GM13977 (cell line): ENCODE data around the gene GALNTL6.
A peak's percentile ranks its signal among the peaks of the same experiment; 100 is the strongest.
"Not testable (repeated sequence)": the region's sequence is repeated elsewhere in the genome, so short reads cannot be mapped to it uniquely, and the experiment has no call there.

ENCODE experiments used
- DNase-seq: peaks from one replicate; pipeline ENCODE4 v3.0.0; 2012; ENCODE audit warnings: low spot score
- in situ Hi-C: fragments of 300-500 bp; cut with MboI; formaldehyde crosslinking; loops from one replicate; pipeline ENCODE4 v1.12.0; 2022; ENCODE audit warnings: low sequenced_read_pairs, low pct_unique_long_range_greater_than_20kb, mixed read lengths, inconsistent platforms; ENCODE audit not compliant: unreplicated experiment
- TF ChIP-seq, protein P1 (sequence below): IDR thresholded peaks from 2 replicates; pipeline ENCODE4 v1.5.1; 2012; ENCODE audit warnings: mild to moderate bottlenecking, control low read depth; ENCODE audit not compliant: insufficient read depth; ENCODE audit errors: extremely low read depth, missing control alignments

Gene GALNTL6

DNA sequence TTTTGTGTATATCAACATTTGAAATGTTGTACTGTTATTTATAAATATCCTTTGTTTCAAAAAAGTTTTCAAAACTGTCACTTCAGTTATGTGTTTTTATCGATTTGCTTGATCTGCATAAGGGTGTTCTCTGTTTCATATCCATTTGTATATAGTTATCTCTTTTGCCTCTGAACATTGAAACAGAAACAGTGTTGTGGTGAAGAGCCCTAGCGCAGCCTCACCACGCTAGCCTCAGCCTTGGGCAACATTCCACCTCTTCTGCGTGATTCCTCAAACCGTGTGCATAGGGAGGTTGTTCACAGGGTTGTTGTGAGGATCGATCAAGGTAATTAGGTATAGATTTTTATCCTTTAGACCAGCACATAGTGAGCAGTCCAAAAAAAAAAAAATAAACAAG is 1068.4 kb downstream of the GALNTL6 start:
- DNase-seq, result no peak
- TF ChIP-seq, protein P1, sequence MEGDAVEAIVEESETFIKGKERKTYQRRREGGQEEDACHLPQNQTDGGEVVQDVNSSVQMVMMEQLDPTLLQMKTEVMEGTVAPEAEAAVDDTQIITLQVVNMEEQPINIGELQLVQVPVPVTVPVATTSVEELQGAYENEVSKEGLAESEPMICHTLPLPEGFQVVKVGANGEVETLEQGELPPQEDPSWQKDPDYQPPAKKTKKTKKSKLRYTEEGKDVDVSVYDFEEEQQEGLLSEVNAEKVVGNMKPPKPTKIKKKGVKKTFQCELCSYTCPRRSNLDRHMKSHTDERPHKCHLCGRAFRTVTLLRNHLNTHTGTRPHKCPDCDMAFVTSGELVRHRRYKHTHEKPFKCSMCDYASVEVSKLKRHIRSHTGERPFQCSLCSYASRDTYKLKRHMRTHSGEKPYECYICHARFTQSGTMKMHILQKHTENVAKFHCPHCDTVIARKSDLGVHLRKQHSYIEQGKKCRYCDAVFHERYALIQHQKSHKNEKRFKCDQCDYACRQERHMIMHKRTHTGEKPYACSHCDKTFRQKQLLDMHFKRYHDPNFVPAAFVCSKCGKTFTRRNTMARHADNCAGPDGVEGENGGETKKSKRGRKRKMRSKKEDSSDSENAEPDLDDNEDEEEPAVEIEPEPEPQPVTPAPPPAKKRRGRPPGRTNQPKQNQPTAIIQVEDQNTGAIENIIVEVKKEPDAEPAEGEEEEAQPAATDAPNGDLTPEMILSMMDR, result no peak
- in situ Hi-C loops, result no loop called here

DNA sequence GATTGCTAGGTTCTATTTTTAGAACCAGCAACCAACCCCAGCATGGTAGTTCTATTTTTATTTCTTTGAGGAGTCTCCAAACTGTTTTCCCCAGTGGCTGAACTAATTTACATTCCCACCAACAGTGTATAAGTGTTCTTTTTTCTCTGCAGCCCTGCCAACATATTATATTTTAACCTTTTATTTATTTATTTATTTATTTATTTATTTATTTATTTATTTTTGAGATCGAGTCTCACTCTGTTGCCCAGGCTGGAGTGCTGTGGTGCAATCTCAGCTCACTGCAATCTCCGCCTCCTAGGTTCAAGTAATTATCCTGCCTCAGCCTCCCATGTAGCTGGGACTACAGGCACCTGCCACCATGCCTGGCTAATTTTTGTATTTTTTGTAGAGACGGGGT is 1074.2 kb downstream of the GALNTL6 start:
- in situ Hi-C loops, DNase-seq: not testable (repeated sequence)

DNA sequence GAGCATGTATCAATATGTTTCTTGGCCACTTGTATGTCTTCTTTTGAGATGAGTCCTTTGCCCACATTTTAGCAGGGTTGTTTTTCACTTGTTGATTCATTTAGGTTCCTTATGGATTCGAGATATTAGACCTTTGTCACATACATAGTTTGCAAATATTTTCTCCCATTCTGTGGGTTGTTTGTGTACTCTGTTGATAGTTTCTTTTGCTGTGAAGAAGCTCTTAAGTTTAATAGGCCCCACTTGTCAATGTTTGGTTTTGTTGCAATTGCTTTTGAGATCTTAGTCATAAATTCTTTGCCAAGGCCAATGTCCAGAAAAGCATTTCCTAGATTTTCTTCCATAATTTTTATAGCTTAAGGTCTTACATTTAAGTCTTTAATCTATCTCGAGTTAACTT is 1074.8 kb downstream of the GALNTL6 start:
- DNase-seq, result no peak
- in situ Hi-C loops, result no loop called here
- TF ChIP-seq, protein P1, result no peak

DNA sequence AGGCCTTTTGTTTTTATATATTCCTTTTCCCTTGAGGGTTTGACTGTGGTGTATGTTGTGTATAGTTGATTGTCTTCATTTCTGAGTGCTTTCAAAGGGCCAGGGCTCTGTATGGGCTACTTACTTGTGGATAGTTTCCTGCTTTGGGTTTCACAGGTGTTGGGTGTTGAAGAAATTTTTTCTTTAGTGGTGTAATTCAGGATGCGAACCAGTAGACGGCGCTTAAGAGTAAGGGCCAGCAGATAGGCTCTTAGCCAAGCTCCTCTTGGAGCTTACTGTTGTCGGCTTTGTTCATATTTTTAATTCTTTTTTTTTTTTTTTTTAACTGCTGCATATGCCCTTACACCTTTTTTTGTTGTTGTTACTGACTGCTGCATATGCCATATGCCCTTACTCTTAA is 1079.1 kb downstream of the GALNTL6 start:
- no peak for DNase-seq
- TF ChIP-seq, protein P1, result peak; percentile 55
- in situ Hi-C loops, result no loop called here

DNA sequence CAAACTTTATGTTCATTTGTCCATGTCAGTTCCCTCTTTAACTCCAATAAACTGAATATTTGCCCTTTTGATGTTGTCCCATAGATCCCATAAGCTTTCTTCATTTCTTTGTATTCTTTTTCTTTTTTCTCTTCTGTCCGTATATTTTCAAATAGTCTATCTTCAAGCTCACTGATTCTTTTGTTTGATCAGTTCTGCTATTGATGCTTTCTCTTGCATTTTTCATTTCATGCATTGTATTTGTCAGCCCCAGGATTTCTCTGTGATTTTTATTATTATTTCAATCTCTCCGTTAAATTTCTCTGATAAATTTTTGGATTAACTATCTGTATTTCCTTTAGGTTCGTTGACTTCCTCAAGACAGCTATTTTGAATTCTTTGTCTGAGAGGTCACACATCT is 1082.5 kb downstream of the GALNTL6 start:
- in situ Hi-C loops, result no loop called here
- no peak for DNase-seq
- TF ChIP-seq, protein P1, result no peak

DNA sequence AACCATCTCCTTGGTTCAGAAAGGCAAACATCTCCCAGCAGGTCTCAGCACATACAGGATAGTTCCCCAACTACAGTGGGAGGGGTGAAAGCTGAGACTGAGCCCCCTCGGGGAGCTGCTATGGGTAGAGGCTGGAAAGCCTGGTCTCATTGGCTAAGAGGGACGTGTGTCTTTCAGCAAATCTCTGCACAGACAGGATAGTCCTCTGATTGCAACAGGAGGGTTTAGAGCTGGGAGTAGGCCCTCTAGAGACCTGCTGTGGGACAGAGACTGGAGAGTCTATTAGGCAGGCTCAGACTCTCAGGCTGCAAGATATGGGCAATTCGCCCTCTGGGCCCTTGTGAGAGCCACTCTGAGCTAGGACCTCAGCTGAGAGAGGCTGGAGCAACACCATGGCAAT is 1083.8 kb downstream of the GALNTL6 start:
- TF ChIP-seq, protein P1, result no peak
- in situ Hi-C loops, result no loop called here
- no peak for DNase-seq

DNA sequence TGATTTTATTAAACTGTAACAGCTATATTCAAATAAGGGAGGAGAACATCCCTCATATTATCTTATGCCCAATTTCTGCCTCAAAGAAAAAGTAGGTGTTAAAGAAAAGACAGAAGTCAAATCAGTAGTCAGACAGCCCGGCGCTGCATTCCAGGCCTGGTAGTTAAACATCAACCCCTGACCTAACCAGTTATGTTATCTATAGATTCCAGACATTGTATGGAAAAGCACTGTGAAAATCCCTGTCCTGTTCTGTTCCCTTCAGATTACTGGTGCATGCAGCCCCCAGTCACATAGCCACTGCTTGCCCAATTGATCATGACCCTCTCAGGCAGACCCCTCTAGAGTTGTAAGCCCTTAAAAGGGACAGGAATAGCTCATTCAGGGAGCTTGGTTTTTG is 1085.5 kb downstream of the GALNTL6 start:
- DNase-seq, result no peak
- TF ChIP-seq, protein P1, result no peak
- in situ Hi-C loops, result no loop called here
